Activated CD4-positive, alpha-beta memory T cell treated with anti-CD3 and anti-CD28 coated beads for 36 hours (primary cell): ENCODE data around the gene PLXNA4. TPM values are rescaled to one million over a fixed set of nuclear protein-coding genes. Genes with fewer than 3 reads are reported as not detected.

ENCODE experiments used
- CTCF ChIA-PET: fragments of 350-600 bp; sonication (Branson Sonifier 250); formaldehyde crosslinking; loops from one replicate; lab custom pipeline; 2021; ENCODE audit warnings: antibody characterized with exemption, inconsistent platforms; lab: Charles Lee
- POLR2A ChIA-PET: fragments of 350-600 bp; sonication (Branson Sonifier 250); formaldehyde crosslinking; loops from one replicate; lab custom pipeline; 2021; ENCODE audit warnings: antibody characterized with exemption; lab: Charles Lee
- DNase-seq: peaks from one replicate; pipeline ENCODE4 v3.0.0-alpha.2; 2020
- H3K27ac Mint-ChIP-seq: one replicate; pipeline ENCODE4 v1.8.0; 2021; ENCODE audit warnings: mixed read lengths
- H3K27me3 Mint-ChIP-seq: one replicate; pipeline ENCODE4 v1.8.0; 2021; ENCODE audit warnings: mixed read lengths
- H3K36me3 Mint-ChIP-seq: one replicate; pipeline ENCODE4 v1.8.0; 2021; ENCODE audit warnings: mixed read lengths
- H3K4me1 Mint-ChIP-seq: one replicate; pipeline ENCODE4 v1.8.0; 2021; ENCODE audit warnings: low read depth, mixed read lengths
- H3K4me3 Mint-ChIP-seq: one replicate; pipeline ENCODE4 v1.8.0; 2021; ENCODE audit warnings: mild to moderate bottlenecking, mixed read lengths
- H3K9me3 Mint-ChIP-seq: one replicate; pipeline ENCODE4 v1.8.0; 2021; ENCODE audit warnings: mixed read lengths
- intact Hi-C: fragments of 100-400 bp; cut with micrococcal nuclease; formaldehyde crosslinking; loops from one replicate; pipeline ENCODE4 v1.15.1; 2023
- total RNA-seq, 2 experiments: library from RNA; stranded (reverse); gene quantifications; one replicate each; pipeline ENCODE4 v1.2.3, GENCODE V29; 2021

PLXNA4 gene
- total RNA-seq, 2 experiments from 2014 or later = 0.17 to 0.24 TPM

DNA sequence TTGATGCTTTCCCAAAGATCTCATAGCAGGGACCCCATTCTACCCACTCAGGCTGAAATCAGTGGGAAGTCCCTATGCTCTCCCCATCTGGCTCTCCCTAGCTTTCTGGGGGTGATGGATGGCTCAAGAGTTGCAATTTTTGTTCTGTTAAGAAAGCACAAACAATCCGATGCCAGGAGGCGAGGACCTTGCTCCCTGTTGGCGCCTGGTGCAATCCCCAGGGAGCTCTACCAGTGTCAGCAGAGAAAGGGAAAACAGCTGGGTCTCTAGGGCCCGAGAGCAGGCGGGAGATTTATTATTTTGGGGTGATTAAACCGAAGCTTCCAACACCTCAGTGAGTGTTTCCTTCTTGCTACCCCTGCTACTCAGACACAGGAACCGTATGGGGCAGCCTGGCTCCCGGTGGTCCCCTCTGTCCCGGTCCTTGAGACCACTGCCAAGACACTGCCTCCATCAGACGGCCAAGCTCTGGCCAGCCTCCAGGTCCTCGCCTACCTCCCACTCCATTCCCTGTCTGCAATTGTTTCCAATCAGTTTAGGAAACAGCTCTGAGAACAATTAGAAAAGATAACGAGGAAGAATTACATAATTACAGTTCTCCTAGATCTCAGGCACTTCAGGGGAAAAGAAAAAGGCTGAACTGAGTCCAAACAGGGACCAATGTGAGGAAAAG, 147.9 kb downstream of the PLXNA4 start:
- Mint-ChIP-seq H3K4me3 (no peak overlapping the region), H3K9me3 (no peaks in the 10 kb centered on the region), H3K36me3 (no peaks in the 10 kb centered on the region), H3K27me3 (no peaks in the 10 kb centered on the region), H3K4me1 (peaks cover 35% of the 10 kb centered on the region), H3K27ac (no peak overlapping the region)
- no peak for DNase-seq
- ChIA-PET POLR2A (no interaction called here), CTCF (interaction anchor here (0.6 to 1.5 kb wide), 2 partner anchors 152 to 636 kb away, joined by 3 read pairs; no protein-coding TSS in a partner anchor)
- intact Hi-C loops = no loop called here

DNA sequence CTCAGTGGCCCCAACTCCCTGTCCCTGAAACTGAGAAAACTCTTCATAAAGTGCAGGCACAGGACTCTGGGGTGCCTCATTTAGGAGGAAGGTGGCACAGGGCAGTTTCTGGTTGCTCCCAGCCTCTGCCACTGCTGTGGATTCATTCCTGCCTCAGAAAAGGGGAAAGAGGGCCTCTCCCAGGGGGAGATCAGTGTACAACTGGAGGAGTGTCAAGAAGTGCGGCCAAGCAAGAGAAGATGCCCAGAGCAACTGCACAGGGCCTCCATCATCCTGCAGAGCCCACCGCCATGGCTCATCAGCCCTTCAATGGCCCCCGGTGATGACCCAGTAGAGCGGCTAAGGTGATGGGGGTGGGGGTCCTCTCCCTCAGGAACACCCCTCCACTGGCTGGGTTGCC, 150.3 kb downstream of the PLXNA4 start:
- Mint-ChIP-seq H3K9me3 (peaks cover 5% of the 10 kb centered on the region), H3K36me3 (no peaks in the 10 kb centered on the region), H3K4me3 (no peak overlapping the region), H3K27ac (no peak overlapping the region), H3K4me1 (peaks cover 10% of the 10 kb centered on the region), H3K27me3 (no peaks in the 10 kb centered on the region)
- ChIA-PET POLR2A (no interaction called here), CTCF (no interaction called here)
- DNase-seq = no peak
- intact Hi-C loops = no loop called here

DNA sequence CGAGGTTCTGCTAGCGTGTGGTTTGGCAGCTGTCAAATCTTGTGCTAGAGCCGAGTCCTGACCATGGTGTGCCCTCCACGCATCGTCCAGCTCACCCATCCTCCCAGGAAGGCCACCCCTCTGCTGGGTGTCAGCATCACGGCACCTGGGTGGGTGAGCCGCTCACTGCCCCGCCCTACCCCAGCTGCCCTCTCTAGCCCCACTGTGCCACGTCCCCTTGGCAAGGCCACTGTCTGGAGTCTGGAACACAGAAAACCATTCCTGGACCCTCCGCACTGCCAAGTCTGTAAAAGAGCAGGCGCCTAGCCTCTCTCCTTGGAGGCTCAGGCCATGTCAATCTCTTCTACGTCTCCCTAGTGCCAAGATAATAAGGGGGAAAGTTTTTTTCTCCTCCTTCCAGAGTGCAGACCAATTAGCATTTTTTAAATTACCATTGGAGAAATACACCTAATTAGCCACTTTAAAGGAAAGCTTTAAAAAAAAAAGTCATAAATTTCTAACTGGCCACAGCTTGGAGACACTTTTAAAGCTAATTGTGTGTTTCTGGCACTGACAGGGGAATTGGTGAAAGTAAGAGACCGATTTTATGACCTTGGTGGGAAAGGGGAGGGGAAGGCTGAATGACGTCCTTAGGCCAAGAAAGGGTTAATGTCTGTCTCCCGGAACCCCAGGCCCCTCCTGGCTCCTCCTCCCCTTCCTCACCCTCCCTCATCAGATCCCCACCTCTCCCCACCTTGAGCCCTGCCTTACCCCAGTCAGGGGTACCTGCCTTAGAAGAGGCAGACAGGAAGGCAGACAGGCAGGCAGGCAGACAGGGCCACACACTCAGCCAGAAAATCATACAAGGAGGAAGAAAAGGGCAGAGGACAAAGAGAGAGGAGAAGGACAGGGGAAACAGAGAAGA, 151.2 kb downstream of the PLXNA4 start:
- peaks cover 8% of the 10 kb centered on the region for H3K9me3 Mint-ChIP-seq

DNA sequence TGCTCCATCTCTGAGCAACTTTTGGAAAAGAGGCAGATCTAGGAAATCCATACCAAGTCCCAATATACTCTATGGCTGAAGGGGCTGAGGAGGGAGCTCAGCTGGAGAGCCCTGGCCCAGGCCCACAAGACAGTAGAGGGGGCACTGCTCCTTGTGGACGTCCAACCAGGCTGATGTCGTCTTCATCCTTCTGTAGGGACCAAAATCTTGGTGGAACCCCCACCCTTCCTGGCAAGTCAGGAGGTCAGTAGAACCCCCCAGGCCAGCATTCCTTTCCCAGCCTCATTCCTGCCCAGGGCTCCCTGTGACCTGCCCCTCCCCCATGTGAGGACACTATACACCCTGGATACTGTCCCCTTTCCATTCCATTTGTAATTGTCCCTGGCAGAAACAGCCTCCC, 152.0 kb downstream of the PLXNA4 start:
- Mint-ChIP-seq H3K4me1 (no peaks in the 10 kb centered on the region), H3K27me3 (no peaks in the 10 kb centered on the region), H3K4me3 (no peak overlapping the region), H3K9me3 (peaks cover 8% of the 10 kb centered on the region), H3K36me3 (peaks cover 2% of the 10 kb centered on the region), H3K27ac (no peak overlapping the region)
- DNase-seq = no peak
- ChIA-PET CTCF (no interaction called here), POLR2A (no interaction called here)
- intact Hi-C loops = no loop called here

More for the DNA sequence above, 151.2 kb downstream of the PLXNA4 start:
- peaks cover 2% of the 10 kb centered on the region for H3K4me1 Mint-ChIP-seq
- intact Hi-C loops = no loop called here
- no peak overlapping the region for H3K4me3 Mint-ChIP-seq
- ChIA-PET CTCF (no interaction called here), POLR2A (no interaction called here)
- DNase-seq = no peak
- peaks cover 2% of the 10 kb centered on the region for H3K36me3 Mint-ChIP-seq
- no peak overlapping the region for H3K27ac Mint-ChIP-seq
- H3K27me3 Mint-ChIP-seq = no peaks in the 10 kb centered on the region

DNA sequence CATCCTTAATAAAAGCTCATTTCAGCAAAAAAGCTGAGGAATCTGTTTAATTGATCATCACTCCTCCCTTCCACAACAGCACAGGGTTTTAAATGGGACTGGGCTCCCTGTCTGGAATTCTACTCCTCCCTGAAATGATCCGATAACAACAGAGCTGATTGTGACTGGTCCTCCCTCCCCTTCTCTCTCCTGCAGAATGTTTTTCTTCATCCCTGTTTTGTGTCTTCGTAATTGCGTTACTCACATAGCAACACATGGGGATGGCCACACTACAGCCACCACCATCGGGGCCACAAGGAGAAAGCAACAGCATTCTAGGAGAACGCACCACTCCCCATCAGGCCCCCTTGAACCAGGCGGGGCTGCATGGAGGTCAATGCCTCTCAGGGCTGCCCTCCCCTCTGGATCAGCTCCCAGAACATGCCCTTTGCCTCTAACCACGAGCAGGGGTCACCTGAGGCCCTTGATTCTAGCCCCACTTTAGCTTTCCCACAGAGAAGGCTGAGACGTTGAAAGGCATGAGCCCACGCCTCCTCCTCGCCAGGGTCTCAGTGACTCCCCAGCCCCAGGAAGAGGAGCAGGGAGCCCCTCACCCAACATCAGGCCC, 152.6 kb downstream of the PLXNA4 start:
- Mint-ChIP-seq H3K36me3 (peaks cover 2% of the 10 kb centered on the region), H3K27me3 (no peaks in the 10 kb centered on the region), H3K4me3 (no peak overlapping the region), H3K9me3 (peaks cover 8% of the 10 kb centered on the region), H3K27ac (no peak overlapping the region), H3K4me1 (no peaks in the 10 kb centered on the region)
- no peak for DNase-seq
- ChIA-PET CTCF (no interaction called here), POLR2A (no interaction called here)
- intact Hi-C loops = no loop called here

DNA sequence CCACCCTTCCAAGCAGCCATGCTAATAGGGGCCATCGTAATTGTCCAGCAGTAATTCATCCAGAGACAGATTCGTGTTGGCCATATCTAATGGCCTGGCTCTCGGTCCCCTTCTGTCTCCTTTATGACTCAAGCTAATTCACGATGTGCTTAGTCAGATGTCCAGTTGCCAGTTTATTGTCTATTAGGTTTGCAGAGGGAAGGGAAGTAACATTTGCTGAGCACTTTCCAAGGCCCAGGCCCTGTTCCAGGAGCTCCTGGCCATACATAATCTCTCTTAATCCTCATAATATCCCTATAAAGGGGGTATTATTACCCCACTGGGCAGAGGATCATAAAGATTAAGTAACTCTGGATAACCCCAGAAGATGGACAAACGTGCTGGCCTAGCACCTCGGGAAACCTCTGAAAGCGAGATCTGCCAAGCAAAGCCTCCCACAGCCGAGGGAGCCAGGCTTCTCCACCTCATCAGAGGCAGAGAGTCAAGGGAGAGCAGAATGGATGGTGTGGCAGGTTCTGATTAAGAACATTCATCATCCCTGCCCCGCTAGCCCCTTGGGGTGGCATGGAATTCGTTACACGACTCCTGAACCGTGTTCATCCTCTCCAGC, 153.7 kb downstream of the PLXNA4 start:
- H3K4me3 Mint-ChIP-seq = no peak overlapping the region
- intact Hi-C loops = no loop called here
- H3K36me3 Mint-ChIP-seq = peaks cover 2% of the 10 kb centered on the region
- no peak for DNase-seq
- ChIA-PET POLR2A (no interaction called here), CTCF (no interaction called here)
- peaks cover 8% of the 10 kb centered on the region for H3K9me3 Mint-ChIP-seq
- no peaks in the 10 kb centered on the region for H3K4me1 Mint-ChIP-seq
- no peak overlapping the region for H3K27ac Mint-ChIP-seq
- H3K27me3 Mint-ChIP-seq = no peaks in the 10 kb centered on the region

DNA sequence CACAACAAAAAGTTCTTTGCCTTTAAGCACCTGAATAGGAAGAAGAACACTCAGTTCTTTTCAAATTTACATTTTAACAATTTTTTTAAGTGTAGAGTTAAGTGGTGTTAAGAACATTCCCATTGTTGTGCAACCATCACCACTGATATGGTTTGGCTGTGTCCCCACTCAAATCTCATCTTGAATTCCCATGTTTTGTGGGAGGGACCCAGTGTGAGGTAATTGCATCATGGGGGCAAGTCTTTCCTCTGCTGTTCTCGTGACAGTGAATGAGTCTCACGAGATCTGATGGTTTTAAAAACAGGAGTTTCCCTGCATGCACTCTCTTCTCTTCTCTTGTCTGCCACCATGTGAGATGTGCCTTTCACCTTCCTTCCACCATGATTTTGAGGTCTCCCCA, 155.7 kb downstream of the PLXNA4 start:
- H3K27ac Mint-ChIP-seq = no peak overlapping the region
- H3K36me3 Mint-ChIP-seq = peaks cover 2% of the 10 kb centered on the region
- POLR2A ChIA-PET = no interaction called here
- H3K9me3 Mint-ChIP-seq = peaks cover 8% of the 10 kb centered on the region
- intact Hi-C loops = no loop called here
- H3K4me3 Mint-ChIP-seq = no peak overlapping the region
- CTCF ChIA-PET = no interaction called here
- DNase-seq = no peak
- H3K4me1 Mint-ChIP-seq = no peaks in the 10 kb centered on the region
- H3K27me3 Mint-ChIP-seq = no peaks in the 10 kb centered on the region

DNA sequence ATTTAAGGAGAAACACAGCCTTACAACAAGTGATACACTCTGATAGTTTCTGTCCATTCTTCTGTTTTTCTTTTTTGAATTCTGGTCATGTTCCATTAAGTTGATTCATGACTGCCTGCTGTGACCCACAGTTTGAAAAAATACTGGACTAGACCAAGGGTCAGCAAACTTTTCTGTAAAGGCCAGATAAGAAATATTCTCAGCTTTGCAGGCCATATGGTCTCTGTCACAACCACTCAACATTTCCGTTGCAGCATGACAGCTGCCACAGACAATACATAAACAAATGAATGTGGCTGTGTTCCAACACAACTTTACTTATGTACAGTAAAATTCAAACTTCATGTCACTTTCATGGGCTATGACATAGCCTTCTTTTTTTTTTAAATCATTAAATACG, 156.7 kb downstream of the PLXNA4 start:
- Mint-ChIP-seq H3K9me3 (peaks cover 8% of the 10 kb centered on the region), H3K27ac (no peak overlapping the region), H3K27me3 (no peaks in the 10 kb centered on the region), H3K36me3 (peaks cover 2% of the 10 kb centered on the region), H3K4me1 (no peaks in the 10 kb centered on the region), H3K4me3 (no peak overlapping the region)
- DNase-seq = no peak
- intact Hi-C loops = no loop called here
- CTCF ChIA-PET = no interaction called here
- POLR2A ChIA-PET = no interaction called here

DNA sequence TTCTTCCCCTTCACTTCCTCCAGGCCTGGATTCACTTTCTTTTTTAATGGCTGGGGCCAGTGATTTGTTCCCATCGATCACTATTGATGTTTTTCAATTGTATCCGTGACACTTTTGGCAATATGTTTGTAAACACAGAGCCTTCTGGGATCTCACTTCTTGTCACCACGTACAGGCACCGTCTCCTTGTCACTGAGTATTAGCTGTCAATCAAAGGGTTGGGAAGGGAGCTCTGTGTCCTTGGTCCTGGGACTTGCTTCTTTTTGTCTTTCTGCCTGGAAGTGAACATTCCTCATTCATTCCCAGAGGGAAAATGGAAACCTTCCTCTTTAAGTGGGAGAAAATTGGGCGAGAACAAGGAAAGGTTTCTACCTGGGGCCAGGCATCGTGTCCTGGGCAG, 157.4 kb downstream of the PLXNA4 start:
- ChIA-PET CTCF (no interaction called here), POLR2A (no interaction called here)
- Mint-ChIP-seq H3K9me3 (peaks cover 8% of the 10 kb centered on the region), H3K27ac (no peak overlapping the region), H3K4me1 (no peaks in the 10 kb centered on the region), H3K36me3 (peaks cover 2% of the 10 kb centered on the region), H3K4me3 (no peak overlapping the region), H3K27me3 (no peaks in the 10 kb centered on the region)
- DNase-seq = no peak
- intact Hi-C loops = no loop called here

DNA sequence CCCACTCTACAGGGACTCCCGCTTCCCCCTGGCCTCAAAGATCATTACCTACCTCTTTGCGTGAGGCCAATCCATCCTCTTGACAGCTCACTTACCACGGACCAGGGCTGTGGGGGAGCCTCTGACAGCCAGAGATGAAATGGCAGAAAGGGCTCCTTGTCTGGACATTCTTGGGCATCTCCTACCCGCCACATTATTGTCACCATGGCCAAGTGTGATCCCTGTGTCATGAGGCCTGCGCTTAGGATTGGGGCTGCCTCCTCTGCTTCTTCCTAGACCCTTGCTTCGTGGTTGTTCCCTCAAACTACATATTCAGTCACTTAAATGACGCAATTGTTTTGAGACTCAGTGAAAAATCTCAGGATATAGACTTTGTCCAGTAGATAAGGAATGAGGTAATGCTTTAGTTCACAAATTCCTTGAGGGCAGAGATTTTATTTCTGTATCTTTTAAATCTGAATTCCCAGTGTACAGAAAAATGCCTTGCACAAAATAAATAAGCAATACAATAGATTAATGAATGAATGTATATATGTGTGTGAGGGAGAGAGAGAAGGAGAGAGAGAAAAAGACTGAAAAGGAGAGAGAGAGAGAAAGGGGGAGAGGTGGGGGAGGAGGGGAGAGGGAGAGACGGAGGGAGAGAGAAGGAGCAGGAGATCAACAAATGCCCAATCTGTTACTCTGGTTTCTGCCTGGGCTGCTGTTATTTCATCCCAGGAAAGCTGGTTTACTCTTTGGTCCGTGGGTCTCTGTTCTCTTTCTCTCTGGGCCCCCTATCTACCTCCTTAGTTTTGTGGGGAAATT, 159.0 kb downstream of the PLXNA4 start:
- ChIA-PET POLR2A (no interaction called here), CTCF (no interaction called here)
- intact Hi-C loops = no loop called here
- H3K36me3 Mint-ChIP-seq = peaks cover 2% of the 10 kb centered on the region
- no peak overlapping the region for H3K27ac Mint-ChIP-seq
- H3K4me3 Mint-ChIP-seq = no peak overlapping the region
- no peak for DNase-seq
- peaks cover 2% of the 10 kb centered on the region for H3K4me1 Mint-ChIP-seq
- H3K9me3 Mint-ChIP-seq = peaks cover 8% of the 10 kb centered on the region
- no peaks in the 10 kb centered on the region for H3K27me3 Mint-ChIP-seq

DNA sequence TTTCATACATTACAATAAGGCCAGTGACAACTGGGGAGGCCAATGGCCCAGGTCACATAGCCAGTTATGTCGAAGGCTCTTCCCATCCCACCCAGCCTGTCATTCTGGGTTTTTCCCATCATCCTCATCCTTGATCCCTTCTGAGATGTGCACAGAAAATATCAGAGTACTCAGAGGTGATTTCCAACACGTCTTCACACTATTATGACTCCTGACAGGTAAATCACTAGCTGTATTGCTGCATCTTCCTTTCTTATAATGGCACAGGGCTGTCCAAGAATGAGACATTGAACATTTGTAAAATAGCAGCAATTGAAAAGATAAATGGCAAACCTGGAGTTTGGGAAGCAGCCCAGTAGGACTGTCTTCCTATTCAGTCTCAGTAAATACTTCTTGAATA, 159.9 kb downstream of the PLXNA4 start:
- Mint-ChIP-seq H3K27me3 (no peaks in the 10 kb centered on the region), H3K36me3 (peaks cover 2% of the 10 kb centered on the region), H3K27ac (no peak overlapping the region), H3K9me3 (peaks cover 8% of the 10 kb centered on the region), H3K4me1 (peaks cover 4% of the 10 kb centered on the region), H3K4me3 (no peak overlapping the region)
- ChIA-PET CTCF (no interaction called here), POLR2A (no interaction called here)
- no peak for DNase-seq
- intact Hi-C loops = no loop called here
